ENCODE measurements around the gene RBP7.

The RBP7 gene

DNA sequence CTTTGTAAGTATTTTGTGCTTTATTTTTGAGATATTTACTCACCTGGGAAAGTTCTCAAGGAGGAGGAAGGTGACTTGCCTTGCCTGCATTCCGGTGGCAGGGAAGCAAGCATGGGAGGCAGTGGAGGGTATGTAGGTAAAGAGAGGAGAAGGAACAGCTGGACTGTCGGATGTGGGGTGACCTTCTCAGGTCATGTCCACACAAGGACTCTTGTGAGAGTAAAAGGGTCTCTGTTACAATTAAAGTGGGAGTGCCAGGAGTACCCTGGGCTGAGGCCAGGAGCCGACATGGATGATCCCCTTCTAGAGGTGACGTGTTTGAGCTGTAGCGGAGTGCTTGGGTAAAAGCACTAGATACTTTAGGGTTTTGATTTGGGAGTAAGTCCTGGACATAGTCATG is 60.8 kb downstream of the RBP7 start:
- TF ChIP-seq, protein P1, sequence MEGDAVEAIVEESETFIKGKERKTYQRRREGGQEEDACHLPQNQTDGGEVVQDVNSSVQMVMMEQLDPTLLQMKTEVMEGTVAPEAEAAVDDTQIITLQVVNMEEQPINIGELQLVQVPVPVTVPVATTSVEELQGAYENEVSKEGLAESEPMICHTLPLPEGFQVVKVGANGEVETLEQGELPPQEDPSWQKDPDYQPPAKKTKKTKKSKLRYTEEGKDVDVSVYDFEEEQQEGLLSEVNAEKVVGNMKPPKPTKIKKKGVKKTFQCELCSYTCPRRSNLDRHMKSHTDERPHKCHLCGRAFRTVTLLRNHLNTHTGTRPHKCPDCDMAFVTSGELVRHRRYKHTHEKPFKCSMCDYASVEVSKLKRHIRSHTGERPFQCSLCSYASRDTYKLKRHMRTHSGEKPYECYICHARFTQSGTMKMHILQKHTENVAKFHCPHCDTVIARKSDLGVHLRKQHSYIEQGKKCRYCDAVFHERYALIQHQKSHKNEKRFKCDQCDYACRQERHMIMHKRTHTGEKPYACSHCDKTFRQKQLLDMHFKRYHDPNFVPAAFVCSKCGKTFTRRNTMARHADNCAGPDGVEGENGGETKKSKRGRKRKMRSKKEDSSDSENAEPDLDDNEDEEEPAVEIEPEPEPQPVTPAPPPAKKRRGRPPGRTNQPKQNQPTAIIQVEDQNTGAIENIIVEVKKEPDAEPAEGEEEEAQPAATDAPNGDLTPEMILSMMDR (IDR thresholded peaks at IDR 0.05; ENCODE audit: control insufficient read depth, extremely low read depth, insufficient read depth): no peak
- DNase-seq (ENCODE audit: low read depth): no peak
- H3K4me3 ChIP-seq (ENCODE audit: low read depth, low read length): no peak overlapping the region

DNA sequence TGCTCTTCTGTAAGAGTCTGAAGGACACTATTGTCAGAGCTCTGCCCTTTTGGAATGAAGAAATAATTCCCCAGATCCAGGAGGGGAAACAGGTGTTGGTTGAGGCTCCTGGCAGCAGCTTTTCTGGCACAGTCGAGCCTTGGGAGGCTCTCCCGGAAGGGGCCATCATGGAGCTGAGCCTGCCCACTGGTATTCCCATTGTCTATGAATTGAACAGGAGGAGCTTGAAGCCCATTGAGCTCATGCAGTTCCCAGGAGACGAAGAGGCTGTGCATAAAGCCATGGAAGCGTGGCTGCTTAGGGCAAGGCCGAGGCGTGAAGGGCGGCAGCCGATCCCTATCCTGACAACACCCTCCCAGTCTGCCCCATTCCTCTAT is 62.3 kb downstream of the RBP7 start:
- TF ChIP-seq, protein P1 (IDR thresholded peaks at IDR 0.05; ENCODE audit: control insufficient read depth, extremely low read depth, insufficient read depth): no peak
- DNase-seq (ENCODE audit: low read depth): no peak
- no peak overlapping the region for H3K4me3 ChIP-seq (ENCODE audit: low read depth, low read length)

DNA sequence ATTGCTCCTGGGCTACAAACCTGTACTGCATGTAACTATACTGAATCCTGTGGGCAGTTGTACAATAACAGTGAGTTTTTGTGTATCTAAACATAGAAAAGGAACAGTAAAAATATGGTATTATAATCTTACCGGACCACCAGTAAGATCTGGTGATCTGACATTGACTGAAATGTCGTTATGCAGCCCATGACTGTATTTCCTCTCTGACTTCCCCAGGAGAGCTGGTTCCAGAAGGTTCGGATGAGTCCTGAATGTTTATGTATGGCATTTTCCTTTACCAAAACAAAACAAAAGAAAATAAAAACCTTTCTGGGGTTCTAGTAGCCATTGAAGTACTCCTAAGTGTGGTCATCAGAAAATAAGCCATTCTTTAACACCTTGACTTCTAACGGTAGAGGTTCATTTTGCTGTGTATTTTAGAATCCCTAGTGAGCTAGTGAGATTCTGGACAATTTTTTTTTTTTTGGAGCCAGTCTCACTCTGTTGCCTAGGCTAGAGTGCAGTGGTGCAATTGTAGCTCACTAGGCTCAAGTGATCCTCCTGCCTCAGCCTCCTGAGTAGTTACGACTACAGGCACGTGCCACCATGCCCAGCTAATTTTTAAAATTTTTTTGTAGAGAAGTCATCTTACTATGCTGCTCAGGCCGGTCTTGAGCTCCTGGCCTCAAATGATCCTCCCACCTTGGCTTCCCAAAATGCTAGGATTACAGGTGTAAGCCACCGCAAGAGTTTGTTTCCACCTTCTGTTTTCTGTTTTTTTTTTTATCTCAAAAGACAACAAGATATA is 63.5 kb downstream of the RBP7 start:
- no peak for DNase-seq (ENCODE audit: low read depth)
- TF ChIP-seq, protein P1 (IDR thresholded peaks at IDR 0.05; ENCODE audit: control insufficient read depth, extremely low read depth, insufficient read depth): no peak
- H3K4me3 ChIP-seq (ENCODE audit: low read depth, low read length): no peak overlapping the region

DNA sequence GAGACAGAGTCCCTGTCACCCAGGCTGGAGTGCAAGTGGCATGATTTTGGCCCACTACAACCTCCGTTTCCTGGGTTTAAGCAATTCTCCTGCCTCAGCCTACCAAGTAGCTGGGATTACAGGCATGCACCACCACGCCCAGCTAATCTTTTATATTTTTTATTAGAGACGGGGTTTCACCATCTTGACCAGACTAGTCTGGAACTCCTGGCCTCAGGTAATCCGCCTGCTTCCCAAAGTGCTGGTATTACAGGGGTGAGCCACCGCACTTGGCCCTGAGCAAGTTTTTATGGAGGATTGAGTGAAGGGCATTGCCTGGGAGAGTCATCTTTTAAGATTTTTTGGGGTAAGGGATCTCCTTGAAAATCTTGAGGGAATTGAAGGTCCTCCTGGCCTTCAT is 64.2 kb downstream of the RBP7 start:
- no peak for DNase-seq (ENCODE audit: low read depth)
- no peak overlapping the region for H3K4me3 ChIP-seq (ENCODE audit: low read depth, low read length)
- TF ChIP-seq, protein P1 (IDR thresholded peaks at IDR 0.05; ENCODE audit: control insufficient read depth, extremely low read depth, insufficient read depth): no peak

DNA sequence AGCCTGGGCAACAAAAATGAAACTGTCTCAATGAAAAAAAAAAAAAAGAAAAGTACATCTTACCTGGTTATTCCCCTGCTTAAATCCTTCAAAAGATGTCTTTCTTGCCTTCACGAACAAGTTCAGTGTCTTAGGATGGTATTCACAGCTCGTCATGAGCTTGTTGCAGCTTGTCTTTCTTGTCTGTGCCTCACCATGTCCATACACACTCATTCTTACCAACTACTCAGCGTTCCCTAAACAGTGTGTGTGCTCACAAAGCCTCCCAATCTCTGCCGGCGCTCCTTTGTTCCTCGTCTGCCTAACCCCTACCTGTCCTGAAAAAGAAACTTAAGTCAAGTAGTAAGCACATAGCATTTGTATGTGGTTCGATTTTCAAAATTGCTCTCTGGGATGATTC is 66.8 kb downstream of the RBP7 start:
- no peak overlapping the region for H3K4me3 ChIP-seq (ENCODE audit: low read depth, low read length)
- DNase-seq (ENCODE audit: low read depth): no peak
- TF ChIP-seq, protein P1 (IDR thresholded peaks at IDR 0.05; ENCODE audit: control insufficient read depth, extremely low read depth, insufficient read depth): no peak

DNA sequence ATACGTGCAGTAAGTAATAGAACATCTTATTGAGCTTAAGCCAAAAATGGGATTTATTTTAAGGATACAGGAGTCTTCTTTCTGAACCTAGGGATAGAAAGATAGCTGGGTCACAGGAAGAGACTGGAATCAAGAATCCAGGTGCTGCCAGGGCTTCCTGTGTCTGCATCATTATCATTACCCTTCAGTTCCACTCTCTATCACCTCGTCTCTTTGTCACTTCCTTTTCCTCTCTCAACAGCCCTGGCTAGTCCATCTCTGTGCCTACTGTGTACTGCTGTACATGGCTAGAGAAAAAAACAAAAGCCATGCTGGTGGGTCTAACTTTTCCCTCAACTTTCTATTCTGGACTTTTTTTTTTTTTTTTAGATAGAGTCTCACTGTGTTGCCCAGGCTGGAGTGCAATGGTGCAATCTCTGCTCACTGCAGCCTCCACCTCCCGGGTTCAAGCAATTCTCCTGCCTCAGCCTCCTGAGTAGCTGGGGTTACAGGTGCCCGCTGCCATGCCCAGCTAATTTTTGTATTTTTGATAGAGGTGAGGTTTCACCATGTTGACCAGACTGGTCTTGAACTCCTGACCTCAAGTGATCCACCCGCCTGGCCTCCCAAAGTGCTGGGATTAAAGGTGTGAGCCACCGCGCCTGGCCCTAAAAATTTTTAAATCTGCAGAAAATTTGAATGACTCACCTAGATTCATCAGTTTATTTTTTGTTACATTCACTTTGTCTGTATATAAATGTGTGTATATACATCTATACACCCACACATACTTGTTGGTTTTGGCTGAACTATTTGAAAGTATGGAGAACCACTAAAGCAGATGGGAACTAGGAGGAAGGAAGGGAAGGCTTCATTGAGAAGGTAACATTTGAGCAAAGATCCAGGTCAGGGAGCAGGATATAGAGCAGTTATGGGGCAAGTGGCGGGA is 67.7 kb downstream of the RBP7 start:
- TF ChIP-seq, protein P1 (IDR thresholded peaks at IDR 0.05; ENCODE audit: control insufficient read depth, extremely low read depth, insufficient read depth): no peak
- DNase-seq (ENCODE audit: low read depth): no peak
- no peak overlapping the region for H3K4me3 ChIP-seq (ENCODE audit: low read depth, low read length)
